Endothelial cell of umbilical vein (primary cell): ENCODE measurements around the gene ZNF552. TPM values are rescaled to one million over a fixed set of nuclear protein-coding genes. Genes with fewer than 3 reads are reported as not detected.
A peak's percentile ranks its signal among the peaks of the same experiment; 100 is the strongest.
"Not testable (repeated sequence)": the region's sequence is repeated elsewhere in the genome, so short reads cannot be mapped to it uniquely, and the experiment has no call there.

ENCODE experiments used
- BruUV-seq: library from RNA; stranded (reverse); fragments of 400-500 nt; replicated peaks from 2 replicates; lab custom pipeline; 2021; lab: Mats Ljungman, UMichigan
- CTCF ChIA-PET: fragments of 300-600, 350-600 bp; sonication (Branson Sonifier 250); formaldehyde crosslinking; loops from one replicate; lab custom pipeline; 2021; ENCODE audit warnings: antibody characterized with exemption, inconsistent platforms; lab: Charles Lee
- POLR2A ChIA-PET: fragments of 300-600, 350-600 bp; sonication (Branson Sonifier 250); formaldehyde crosslinking; loops from one replicate; lab custom pipeline; 2021; ENCODE audit warnings: antibody characterized with exemption, inconsistent platforms; lab: Charles Lee
- DNase-seq: peaks from one replicate; pipeline ENCODE4 v3.0.0-alpha.2; 2011; ENCODE audit warnings: low read depth, low spot score
- FAIRE-seq: peaks from 2 replicates; lab custom pipeline; 2011; peaks lifted over from hg19 to GRCh38; lab: Jason Lieb, UNC
- H2AFZ ChIP-seq: 2 replicates; pipeline ENCODE4 v1.6.0; 2012; ENCODE audit warnings: low read depth, low read length, control low read depth, inconsistent platforms
- H3K27ac ChIP-seq: 2 replicates; pipeline ENCODE4 v1.5.1; 2011; ENCODE audit warnings: low read depth, mild to moderate bottlenecking, control low read depth, low read length, moderate library complexity; ENCODE audit not compliant: insufficient read depth
- H3K27me3 ChIP-seq, 2 experiments: 2 replicates each; pipeline versions ENCODE4 v1.6.0 to v1.6.1; 2011; ENCODE audit warnings: low read length in 2 of 2, mixed read lengths in 1 of 2; ENCODE audit not compliant: control insufficient read depth in 2 of 2, insufficient read depth in 2 of 2
- H3K36me3 ChIP-seq, 2 experiments: 2 replicates in 1 of 2; 3 replicates in 1 of 2; pipeline ENCODE4 v1.5.1; 2011; ENCODE audit warnings: low read length in 2 of 2, mild to moderate bottlenecking in 1 of 2, moderate library complexity in 1 of 2; ENCODE audit not compliant: control insufficient read depth in 2 of 2, insufficient read depth in 2 of 2; ENCODE audit errors: extremely low read depth in 1 of 2
- H3K4me1 ChIP-seq: 3 replicates; pipeline ENCODE4 v1.5.1; 2011; ENCODE audit warnings: mild to moderate bottlenecking, low read length; ENCODE audit not compliant: control insufficient read depth, insufficient read depth; ENCODE audit errors: extremely low read depth
- H3K4me2 ChIP-seq: 2 replicates; pipeline ENCODE4 v1.6.1; 2011; ENCODE audit warnings: low read length, control low read depth, mixed read lengths; ENCODE audit not compliant: insufficient read depth
- H3K4me3 ChIP-seq, 3 experiments: fragments of 200-600 bp in 1 of 3; sonication (generic), shearing (Covaris generic) in 1 of 3; replicated peaks in 1 of 3; 2 replicates each; pipeline ENCODE4 v1.5.1; 2011 to 2016; ENCODE audit warnings: control low read depth in 3 of 3, low read length in 3 of 3, mild to moderate bottlenecking in 2 of 3, inconsistent platforms in 1 of 3, low read depth in 1 of 3, moderate library complexity in 1 of 3; ENCODE audit not compliant: insufficient read depth in 1 of 3
- H3K79me2 ChIP-seq: 2 replicates; pipeline ENCODE4 v1.6.0; 2012; ENCODE audit warnings: low read length, inconsistent platforms; ENCODE audit not compliant: control insufficient read depth, insufficient read depth
- H3K9ac ChIP-seq: replicated peaks from 2 replicates; pipeline ENCODE3; 2011; ENCODE audit warnings: low read length, control low read depth; ENCODE audit not compliant: insufficient read depth; ENCODE audit errors: extremely low read depth
- H3K9me1 ChIP-seq: replicated peaks from 3 replicates; pipeline ENCODE4 v1.6.0; 2011; ENCODE audit warnings: mild to moderate bottlenecking, low read length; ENCODE audit not compliant: control insufficient read depth, insufficient read depth; ENCODE audit errors: extremely low read depth
- H3K9me3 ChIP-seq: replicated peaks from 2 replicates; pipeline ENCODE4 v1.5.1; 2012; ENCODE audit warnings: low read length, inconsistent platforms; ENCODE audit not compliant: control insufficient read depth, insufficient read depth
- H4K20me1 ChIP-seq: replicated peaks from 2 replicates; pipeline ENCODE3; 2011; ENCODE audit warnings: mild to moderate bottlenecking, low read length; ENCODE audit not compliant: control insufficient read depth, insufficient read depth; ENCODE audit errors: extremely low read depth
- POLR2A ChIP-seq: IDR thresholded peaks from 2 replicates; pipeline ENCODE4 v1.6.1; 2012; ENCODE audit warnings: low read depth, mild to moderate bottlenecking, control low read depth, low read length
- POLR2AphosphoS5 ChIP-seq: IDR thresholded peaks from 2 replicates; pipeline ENCODE4 v1.6.1; 2012; ENCODE audit warnings: low read depth, mild to moderate bottlenecking, control low read depth, low read length, moderate library complexity; ENCODE audit not compliant: insufficient read depth
- dilution Hi-C: fragments of 300-500 bp; cut with MboI; formaldehyde crosslinking; loops from one replicate; pipeline ENCODE4 v1.15.0; 2019; ENCODE audit warnings: low sequenced_read_pairs; ENCODE audit not compliant: extremely low pct_ligation_motif_present
- intact Hi-C: fragments of 100-400 bp; cut with micrococcal nuclease; formaldehyde crosslinking; loops from one replicate; pipeline ENCODE4 v1.10.0; 2022
- polyA plus RNA-seq, 4 experiments: library from polyadenylated mRNA; depleted of rRNA in 3 of 4; stranded (reverse) in 3 of 4; unstranded in 1 of 4; fragments of >200 nt; gene quantifications; 2 replicates each; pipeline versions ENCODE4 v1.2.1 to v1.2.3, GENCODE V29; 2011 to 2012; ENCODE audit warnings: missing spikeins in 1 of 4
- total RNA-seq: library from RNA; stranded (reverse); gene quantifications from 2 replicates; pipeline ENCODE4 v1.2.3, GENCODE V29; 2021
- TF ChIP-seq, protein P1 (sequence below): IDR thresholded peaks from 2 replicates; pipeline ENCODE4 v1.6.1; 2011; ENCODE audit not compliant: insufficient read depth, insufficient read length

The ZNF552 gene
- total and polyA plus RNA-seq, 2 donors (not counting 3 experiments of a cell fraction or from before 2014, with no cell fraction given), result 3.0 to 6.1 TPM

DNA sequence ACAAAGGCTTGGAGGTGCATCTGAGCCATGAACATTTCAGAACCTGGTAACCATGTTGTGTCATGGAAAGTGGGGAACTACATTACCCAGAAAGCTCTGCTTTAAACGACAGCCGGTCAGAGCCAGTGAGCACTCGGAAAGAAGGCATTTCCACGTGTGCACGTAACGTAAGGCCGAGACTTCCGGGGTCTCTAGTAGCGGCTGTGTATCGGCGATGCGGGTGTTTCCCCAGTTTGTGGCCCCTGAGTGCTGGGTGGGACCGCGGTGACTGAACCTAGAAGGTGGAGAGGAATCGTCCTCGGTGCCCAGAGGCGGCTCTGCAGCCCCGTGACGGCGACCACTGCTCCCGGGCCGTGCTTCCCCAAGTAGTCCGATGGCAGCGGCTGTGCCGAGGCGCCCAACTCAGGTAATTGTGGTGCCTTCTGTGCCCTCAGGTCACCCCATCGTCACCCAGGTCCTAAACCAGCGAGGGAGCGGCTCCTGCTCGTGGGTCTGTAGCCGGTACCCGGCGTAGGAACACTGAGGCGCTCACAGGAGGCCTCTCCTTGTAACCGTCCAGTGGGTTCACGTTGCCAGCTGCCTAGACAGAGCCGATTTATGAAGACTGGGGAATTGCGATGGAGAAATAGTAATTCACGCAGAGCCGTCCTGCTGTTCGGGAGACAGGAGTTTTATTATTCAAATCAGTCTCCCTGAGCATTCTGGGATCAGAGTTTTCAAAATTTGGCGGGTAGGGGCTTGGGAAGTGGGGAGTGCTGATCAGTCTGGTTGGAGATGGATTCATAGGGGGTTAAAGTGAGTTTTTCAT is 35.2 kb upstream of the ZNF552 start, which contains the start of gene ZNF587:
TSS of gene ZNF587 (plus strand) at position 194 of the 808 bp plus-strand sequence. CDS start at position 374, 180 bp downstream.
- H3K36me3 ChIP-seq, dilution Hi-C loops, H3K27me3 ChIP-seq, H3K9me3 ChIP-seq, H3K4me1 ChIP-seq, intact Hi-C loops, POLR2A ChIA-PET, H4K20me1 ChIP-seq, H3K9me1 ChIP-seq: not testable (repeated sequence)
- Histone ChIP-seq H3K9ac (peak within 1 kb of the TSS; percentile 96), H3K4me3 (peak within 1 kb of the TSS; percentile 75 to 94 (median 88)), H2AFZ (peak within 1 kb of the TSS; percentile 39), H3K27ac (peak within 1 kb of the TSS; percentile 75), H3K4me2 (peak within 1 kb of the TSS; percentile 94), H3K79me2 (peaks cover 52% of the 10 kb centered on the region)
- BruUV-seq, result TSS peak; percentile 94
- peak; percentile 80 for DNase-seq
- TF ChIP-seq POLR2AphosphoS5, result peak; percentile 70
- TF ChIP-seq, protein P1, sequence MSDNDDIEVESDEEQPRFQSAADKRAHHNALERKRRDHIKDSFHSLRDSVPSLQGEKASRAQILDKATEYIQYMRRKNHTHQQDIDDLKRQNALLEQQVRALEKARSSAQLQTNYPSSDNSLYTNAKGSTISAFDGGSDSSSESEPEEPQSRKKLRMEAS, result peak; percentile 66
- peak; percentile 68 for TF ChIP-seq POLR2A
- peak; percentile 97 for FAIRE-seq
- CTCF ChIA-PET, result interaction anchor here (1.0 to 1.5 kb wide), 3 partner anchors 25 to 80 kb away, joined by 3 to 4 read pairs (median 3); partner anchors contain the start of gene ZNF586

DNA sequence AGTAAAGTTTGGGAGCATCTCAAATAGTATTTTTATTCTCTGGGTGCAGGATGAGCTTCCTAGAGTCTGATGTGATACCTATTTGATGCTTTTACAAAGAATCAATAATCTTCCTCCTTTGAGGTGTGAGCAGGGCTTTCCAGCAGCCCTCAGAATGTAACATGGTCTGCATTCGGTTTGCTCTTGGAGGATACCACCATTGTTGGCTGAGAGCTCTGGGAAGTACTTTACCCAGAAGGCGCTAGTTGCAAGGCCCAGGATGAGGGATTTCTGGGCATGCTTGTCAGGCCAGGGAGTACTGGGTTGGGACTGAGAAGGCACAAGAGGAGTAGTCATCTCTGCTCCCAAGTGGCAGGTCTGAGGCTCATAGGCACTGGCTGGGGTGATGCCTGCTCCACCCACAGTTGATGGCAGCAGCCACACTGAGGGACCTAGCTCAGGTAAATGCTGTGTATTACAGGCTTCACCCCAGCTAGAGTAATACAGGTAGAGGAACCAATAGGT is 34.5 kb upstream of the ZNF552 start:
- H3K4me2 ChIP-seq, H3K27ac ChIP-seq, POLR2A ChIA-PET, BruUV-seq, H2AFZ ChIP-seq, H3K27me3 ChIP-seq, FAIRE-seq, H3K4me1 ChIP-seq, dilution Hi-C loops, DNase-seq, intact Hi-C loops, CTCF ChIA-PET, H3K9ac ChIP-seq, H4K20me1 ChIP-seq, H3K36me3 ChIP-seq, H3K9me1 ChIP-seq, H3K9me3 ChIP-seq: not testable (repeated sequence)
- peaks cover 57% of the 10 kb centered on the region for H3K79me2 ChIP-seq
- H3K4me3 ChIP-seq, result peak overlapping the region in 1 of 3 experiments; percentile 94

DNA sequence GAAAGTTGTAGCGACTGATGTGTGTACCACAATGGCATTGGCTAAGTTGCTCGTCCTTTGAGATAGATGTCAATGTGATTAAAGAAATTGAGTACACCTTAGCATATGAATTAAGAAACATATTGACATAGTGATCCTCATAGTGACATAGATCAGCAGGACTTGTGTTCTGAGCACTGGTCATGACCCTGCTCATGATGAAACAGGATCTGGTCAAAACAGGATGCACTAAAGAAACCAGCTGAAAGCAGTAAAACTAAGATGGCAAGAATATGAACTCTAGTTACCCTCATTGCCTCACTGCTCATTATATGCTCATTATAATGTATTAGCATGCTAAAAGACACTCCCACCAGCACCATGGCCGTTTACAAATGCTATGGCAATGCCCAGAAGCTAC is 32.5 kb upstream of the ZNF552 start:
- intact Hi-C loops, H3K9ac ChIP-seq, H3K4me3 ChIP-seq, H3K27ac ChIP-seq, H3K27me3 ChIP-seq, H3K4me2 ChIP-seq, H3K9me3 ChIP-seq, H3K4me1 ChIP-seq, H4K20me1 ChIP-seq, BruUV-seq, dilution Hi-C loops, H3K36me3 ChIP-seq, POLR2A ChIA-PET, H3K9me1 ChIP-seq, CTCF ChIA-PET, H2AFZ ChIP-seq: not testable (repeated sequence)
- DNase-seq (peak; percentile 21), FAIRE-seq (peak; percentile 63)
- peaks cover 42% of the 10 kb centered on the region for H3K79me2 ChIP-seq
